ENCODE results near the gene C4BPB.

The C4BPB gene

DNA sequence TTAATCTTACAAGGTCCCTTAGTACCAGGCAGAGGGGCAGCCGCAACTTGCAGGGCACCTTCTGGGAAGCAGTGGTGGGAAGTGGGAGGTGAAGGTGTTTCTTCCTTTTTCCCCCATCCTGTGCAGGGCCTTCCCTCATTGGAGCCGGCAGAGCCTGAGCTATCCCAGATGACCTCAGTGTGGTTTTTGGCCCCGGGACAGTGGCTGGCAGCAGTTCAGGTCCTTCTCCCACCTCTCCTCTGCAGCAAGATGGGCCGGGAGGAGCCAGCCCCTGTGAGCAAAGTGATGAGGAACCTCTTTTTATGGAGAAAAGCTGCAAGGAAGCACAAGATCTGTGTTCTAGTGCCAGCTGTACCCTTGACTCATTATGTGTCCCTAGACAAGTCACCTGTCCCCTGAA, 28.8 kb upstream of the C4BPB start:
- DNase-seq (ENCODE audit: low read depth in 2 of 2): no peak

GRCh38 chr1:207060596-207060995, 28.1 kb upstream of the C4BPB start:
- DNase-seq (ENCODE audit: low read depth in 2 of 2): no peak

DNA sequence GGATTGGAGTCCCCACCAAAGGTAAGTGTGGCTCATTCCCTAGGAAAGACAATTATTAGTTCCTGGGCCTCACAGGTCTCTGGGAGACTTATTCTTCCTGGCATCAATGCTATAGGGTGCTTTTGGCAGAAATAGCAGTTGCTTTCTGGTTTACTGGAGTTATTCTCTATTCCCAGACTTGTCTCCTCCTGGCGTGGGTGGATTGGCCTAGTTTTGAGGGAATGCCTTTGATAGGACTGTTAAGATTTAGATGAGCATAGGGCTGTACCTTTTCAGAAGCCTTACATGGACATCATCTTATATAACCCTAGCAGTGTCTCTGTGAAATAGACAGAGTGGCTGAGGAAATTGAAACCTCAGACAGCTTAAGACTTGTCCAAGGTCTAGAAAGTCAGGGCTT, 26.6 kb upstream of the C4BPB start:
- no peak for DNase-seq (ENCODE audit: low read depth in 2 of 2)

DNA sequence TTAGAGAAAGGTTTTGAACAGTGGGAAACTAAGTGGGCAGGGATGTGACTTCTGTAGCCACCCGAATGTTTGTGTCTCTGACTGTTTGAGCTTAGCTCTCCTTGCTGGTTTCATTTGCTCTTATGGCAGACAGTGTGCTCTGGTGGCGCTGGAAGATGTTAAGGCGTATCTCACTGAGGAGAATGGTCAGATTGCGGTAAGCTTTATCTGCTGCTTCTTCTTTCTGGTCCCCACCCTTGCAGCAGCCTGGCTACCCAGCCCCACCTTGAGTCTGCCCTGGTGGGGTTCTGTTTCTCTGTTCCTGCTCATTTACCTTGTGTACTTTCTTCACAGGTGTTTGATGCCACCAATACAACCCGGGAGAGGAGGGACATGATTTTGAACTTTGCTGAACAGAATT, 25.6 kb upstream of the C4BPB start:
- DNase-seq (ENCODE audit: low read depth in 2 of 2): no peak

DNA sequence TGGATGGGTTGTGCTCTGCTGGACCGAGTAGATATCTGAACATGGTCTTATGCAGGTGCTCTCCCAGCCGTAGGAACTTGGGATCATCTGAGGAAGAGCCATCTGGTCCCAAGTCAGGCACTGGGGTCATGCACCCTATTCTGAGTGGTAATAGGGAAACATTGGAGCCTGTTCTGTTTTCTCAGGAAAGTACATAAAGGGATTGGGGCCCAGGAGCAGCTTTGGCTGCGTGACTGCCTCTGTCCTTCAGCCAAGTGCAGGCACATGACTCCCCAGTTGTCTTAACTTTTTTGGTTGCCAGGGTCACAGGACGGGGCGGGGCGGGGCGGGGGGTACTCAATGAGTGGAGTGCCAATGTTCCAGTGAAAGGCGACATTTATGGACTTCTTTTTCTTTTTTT, 24.1 kb upstream of the C4BPB start:
- DNase-seq (ENCODE audit: low read depth in 2 of 2): no peak

- no peak for DNase-seq (ENCODE audit: low read depth in 2 of 2)
Observed at GRCh38 chr1:207067185-207067584, 21.5 kb upstream of the C4BPB start.

- no peak for DNase-seq (ENCODE audit: low read depth in 2 of 2)
Observed at GRCh38 chr1:207067665-207068064, 21.0 kb upstream of the C4BPB start.

DNA sequence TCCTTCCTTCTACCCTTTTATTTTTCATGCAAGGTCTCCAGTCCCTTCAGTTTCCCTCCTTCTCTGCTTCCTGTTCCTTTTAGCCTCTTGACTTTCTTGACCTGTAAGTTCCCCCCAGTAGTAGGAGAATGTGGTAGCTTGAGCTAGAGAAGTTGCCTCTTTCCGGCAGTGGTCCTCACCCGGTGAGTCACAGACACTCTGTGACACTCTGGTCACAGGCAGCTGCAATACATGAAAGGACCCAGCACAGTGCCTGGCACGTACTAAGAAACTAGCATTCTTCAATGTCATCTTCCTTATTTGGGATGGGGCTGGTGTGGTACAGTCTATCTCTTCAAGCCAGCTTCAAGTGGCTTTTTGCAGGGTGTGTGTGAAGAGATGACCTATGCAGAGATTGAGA, 19.6 kb upstream of the C4BPB start:
- DNase-seq (ENCODE audit: low read depth in 2 of 2): no peak

DNA sequence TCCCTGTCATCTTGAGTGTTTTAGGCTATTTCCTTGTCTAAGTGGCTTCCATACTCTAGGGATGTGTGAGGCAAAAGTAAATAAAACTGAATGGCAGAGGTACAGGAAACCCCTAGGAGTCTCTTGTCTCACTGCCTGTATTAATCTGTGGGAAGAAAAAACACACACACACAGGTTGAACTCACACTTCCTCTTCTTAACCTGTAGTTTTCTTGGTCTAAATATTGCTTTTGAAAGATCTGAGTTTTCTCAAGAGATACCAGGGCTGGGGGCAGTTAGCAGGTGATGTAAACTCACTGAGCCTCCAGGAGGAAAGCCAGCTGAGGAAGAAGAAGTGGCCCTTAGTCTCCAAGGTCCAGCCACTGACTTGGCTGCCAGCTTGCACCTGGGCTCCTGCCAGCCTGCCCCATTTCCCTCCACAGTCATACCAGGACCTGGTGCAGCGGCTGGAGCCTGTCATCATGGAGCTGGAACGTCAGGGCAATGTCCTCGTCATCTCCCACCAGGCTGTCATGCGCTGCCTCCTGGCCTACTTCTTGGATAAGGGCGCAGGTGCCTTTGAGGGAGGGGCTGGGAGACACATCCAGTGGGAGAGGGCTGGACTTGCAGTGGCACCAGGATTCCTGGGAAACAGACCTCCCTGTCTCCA, 18.7 kb upstream of the C4BPB start:
- no peak for DNase-seq (ENCODE audit: low read depth in 2 of 2)

DNA sequence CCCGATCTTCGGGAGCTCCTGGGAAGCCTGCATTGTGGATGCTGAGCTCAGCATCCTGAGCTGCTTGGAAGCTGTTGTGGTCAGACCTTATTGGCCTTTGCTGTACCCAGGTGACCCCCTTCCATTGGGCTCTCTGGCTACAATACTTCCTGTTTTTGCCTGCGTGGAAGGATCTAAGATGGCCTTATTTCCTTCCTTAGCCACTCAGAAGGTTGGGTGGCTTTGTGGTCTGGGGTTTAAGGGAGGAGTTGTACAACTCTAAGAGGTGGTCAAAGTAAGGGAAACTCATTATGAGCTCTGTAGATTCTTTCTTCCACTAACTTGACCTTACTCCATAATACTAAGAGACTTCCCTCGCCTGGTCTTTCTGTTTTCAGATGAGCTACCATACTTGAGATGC, 17.8 kb upstream of the C4BPB start:
- no peak for DNase-seq (ENCODE audit: low read depth in 2 of 2)

- DNase-seq (ENCODE audit: low read depth in 2 of 2): no peak
Observed at GRCh38 chr1:207071426-207071825, 17.2 kb upstream of the C4BPB start.

- no peak for DNase-seq (ENCODE audit: low read depth in 2 of 2)
Observed at GRCh38 chr1:207072233-207072632, 16.4 kb upstream of the C4BPB start.

- DNase-seq (ENCODE audit: low read depth in 2 of 2): no peak
Observed at GRCh38 chr1:207073906-207074820, 14.5 kb upstream of the C4BPB start.

DNA sequence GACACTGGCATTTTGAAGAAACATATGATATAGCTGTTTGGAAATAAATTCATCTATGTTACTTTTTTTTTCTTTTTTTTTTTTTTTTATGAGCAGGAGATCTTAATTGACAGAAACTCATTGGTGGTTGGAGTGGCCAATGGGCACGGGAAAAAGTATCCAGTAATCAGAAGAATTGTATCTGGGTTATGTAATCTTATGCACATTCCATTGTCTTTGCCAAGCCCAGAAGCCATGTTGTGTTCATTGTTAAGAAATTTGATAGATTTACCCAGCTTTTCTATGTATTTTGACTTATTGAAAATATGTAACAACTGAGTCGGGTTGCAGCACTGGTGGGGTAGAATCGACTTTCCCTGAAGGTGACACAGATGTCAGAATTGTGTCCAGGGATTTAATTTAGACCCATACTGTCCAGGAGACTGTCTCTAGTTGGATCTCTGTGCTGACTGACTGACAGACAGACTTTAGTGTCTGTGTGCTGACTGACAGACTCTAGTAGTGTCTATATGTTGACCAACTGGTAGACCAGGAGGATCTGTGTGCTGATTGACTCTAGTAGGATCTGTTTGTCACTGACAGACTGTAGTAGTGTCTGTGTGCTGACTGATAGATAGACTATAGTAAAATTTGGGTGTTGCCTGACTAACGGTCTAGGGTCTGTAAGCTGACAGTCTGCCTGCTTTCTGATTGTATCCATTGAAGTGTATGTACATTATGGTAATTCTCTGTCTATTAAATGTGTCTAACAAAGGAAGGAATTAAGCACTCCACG, 12.3 kb upstream of the C4BPB start:
- no peak for DNase-seq (ENCODE audit: low read depth in 2 of 2)

DNA sequence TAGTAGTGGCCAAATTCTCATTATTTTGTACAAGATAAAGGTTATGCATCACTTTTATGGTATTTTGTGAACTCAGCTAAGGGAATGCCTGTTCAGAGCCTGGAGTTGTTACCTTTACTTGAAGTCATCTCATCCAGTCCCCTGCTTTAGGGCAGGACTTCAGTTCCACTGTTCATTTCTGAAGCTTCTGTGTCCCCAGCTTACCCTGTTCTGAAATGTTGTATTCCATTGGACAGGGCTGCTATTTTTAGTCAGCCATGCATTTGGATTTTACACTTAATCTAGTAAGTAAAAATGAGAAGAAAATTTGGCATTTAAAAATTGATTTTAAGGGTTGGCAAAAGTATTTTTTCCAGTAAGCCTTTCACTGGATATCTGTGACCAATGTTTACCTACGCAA, 11.6 kb upstream of the C4BPB start:
- DNase-seq (ENCODE audit: low read depth in 2 of 2): no peak

DNA sequence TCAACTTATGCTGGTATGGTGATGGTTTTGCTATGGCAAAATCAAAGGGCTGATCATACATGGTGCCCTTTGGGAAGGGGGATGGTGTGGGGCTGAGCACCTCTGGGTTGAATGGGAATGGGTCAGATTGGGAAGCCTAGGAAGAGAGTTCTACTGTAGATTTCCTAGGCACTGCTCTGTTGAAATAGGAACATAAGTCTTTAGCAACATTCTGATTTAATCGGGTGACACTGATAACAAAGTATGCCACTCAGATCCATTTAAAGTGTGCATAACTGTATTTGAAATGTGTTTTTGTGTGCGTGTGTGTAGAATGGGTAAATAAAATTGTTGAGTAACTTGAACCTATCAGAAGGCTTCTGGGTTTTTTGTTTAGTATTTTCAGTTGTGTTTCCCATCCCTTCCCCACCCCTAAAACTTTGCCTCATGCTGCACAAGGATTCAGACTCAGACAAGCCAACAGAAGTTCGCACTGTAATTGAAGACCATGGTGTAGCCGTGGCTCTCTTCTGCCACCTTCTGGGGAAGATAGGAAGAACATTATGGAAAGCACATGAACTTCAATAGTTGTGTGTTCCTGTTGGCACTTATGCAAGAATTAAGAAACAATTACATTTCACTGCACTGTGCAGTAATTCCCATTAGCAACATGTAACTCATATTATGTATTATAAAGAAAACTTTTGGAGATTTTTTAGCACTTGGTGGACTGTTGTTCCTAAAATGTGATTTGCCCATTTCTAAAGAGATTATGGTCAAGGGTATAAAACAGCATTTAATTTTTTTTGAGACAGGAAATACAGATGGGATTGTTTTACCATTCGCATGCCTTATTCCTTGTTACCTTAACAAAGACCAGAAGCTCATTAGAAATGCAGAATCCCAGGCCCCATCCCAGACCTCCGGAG, 10.9 kb upstream of the C4BPB start:
- DNase-seq (ENCODE audit: low read depth in 2 of 2): peak; percentile 34 to 39

DNA sequence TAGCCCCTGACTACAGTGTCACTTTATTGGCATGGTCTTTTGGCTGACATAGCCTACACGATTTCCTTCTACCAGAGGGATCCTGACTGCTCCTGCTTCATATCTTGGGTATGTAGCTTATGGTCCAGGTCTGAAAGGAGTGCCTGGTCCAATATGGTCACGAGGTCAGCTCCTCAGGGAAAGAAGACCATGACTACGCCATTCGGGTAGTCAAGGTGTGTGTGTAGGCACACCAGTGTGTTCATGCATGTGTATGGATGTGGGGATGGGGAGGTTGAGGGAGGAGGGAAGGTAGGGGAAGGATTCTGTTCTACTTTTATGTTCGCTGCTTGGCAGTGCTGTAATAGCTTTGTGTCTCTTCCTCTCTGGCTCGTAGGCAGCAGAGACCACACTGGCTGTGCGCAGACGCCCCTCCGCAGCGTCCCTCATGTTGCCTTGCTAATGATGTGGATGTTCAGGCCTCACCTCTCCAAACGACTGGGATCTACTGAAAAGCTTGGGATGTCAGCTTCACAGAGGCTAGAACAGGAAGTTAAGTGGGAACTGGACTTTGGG, 10.0 kb upstream of the C4BPB start:
- no peak for DNase-seq (ENCODE audit: low read depth in 2 of 2)

GRCh38 chr1:207079706-207080241, 8.9 kb upstream of the C4BPB start:
- no peak for DNase-seq (ENCODE audit: low read depth in 2 of 2)

GRCh38 chr1:207081088-207081487, 7.6 kb upstream of the C4BPB start:
- no peak for DNase-seq (ENCODE audit: low read depth in 2 of 2)

DNA sequence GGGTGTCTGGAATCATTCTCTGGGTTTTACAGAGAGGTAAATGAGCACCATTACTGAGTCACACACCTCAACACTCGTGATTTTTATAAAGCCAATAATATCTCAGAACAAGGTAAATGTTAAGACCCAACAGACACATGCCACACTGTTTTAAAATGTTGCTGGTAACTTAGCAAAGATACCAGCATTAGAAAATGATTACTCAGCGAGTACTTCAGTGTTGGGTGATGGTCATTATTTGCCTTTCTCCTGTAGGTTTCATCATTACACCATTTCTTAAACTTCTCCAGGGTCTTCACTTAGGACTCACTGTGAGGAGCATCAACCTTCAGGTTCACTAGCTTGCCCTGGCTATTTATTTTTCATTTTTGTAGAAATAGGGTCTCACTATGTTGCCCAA, 6.9 kb upstream of the C4BPB start:
- no peak for DNase-seq (ENCODE audit: low read depth in 2 of 2)

GRCh38 chr1:207084232-207084631, 4.4 kb upstream of the C4BPB start:
- no peak for DNase-seq (ENCODE audit: low read depth in 2 of 2)

Data from activated CD8-positive, alpha-beta memory T cell treated with anti-CD3 and anti-CD28 coated beads for 4 hours (primary cell).